Fibroblast of lung (primary cell): ENCODE measurements around the gene BAG5. TPM values are rescaled to one million over a fixed set of nuclear protein-coding genes. Genes with fewer than 3 reads are reported as not detected.

Experiments used
- DNase-seq, 2 donors: peaks; one replicate each; pipeline versions ENCODE4 v3.0.0 to v3.0.0-alpha.2; 2010; ENCODE audit warnings: low read depth in 2 of 2
- H2AFZ ChIP-seq: 2 replicates; pipeline ENCODE4 v1.5.1; 2012; ENCODE audit warnings: low read length, control low read depth, inconsistent platforms
- H3K27ac ChIP-seq: 2 replicates; pipeline ENCODE4 v1.5.1; 2011; ENCODE audit warnings: low read length, control low read depth; ENCODE audit not compliant: insufficient read depth
- H3K27me3 ChIP-seq: 2 replicates; pipeline ENCODE4 v1.5.1; 2011; ENCODE audit warnings: mild to moderate bottlenecking, low read length; ENCODE audit not compliant: control insufficient read depth, insufficient read depth
- H3K36me3 ChIP-seq: 2 replicates; pipeline ENCODE4 v1.5.1; 2011; ENCODE audit warnings: low read length; ENCODE audit not compliant: control insufficient read depth, insufficient read depth
- H3K4me1 ChIP-seq: 2 replicates; pipeline ENCODE4 v1.5.1; 2011; ENCODE audit warnings: low read length; ENCODE audit not compliant: control insufficient read depth, insufficient read depth; ENCODE audit errors: extremely low read depth
- H3K4me2 ChIP-seq: 2 replicates; pipeline ENCODE4 v1.5.1; 2011; ENCODE audit warnings: low read length, control low read depth; ENCODE audit not compliant: insufficient read depth; ENCODE audit errors: extremely low read depth
- H3K4me3 ChIP-seq, 4 experiments: fragments of 200-600 bp in 1 of 4; sonication (generic) in 1 of 4; replicated peaks in 1 of 4; 2 replicates each; pipeline ENCODE4 v1.5.1; 2011 to 2016; ENCODE audit warnings: low read length in 4 of 4, low read depth in 3 of 4, mild to moderate bottlenecking in 3 of 4, control low read depth in 2 of 4, inconsistent platforms in 1 of 4, mixed read lengths in 1 of 4; ENCODE audit not compliant: insufficient read depth in 1 of 4; ENCODE audit errors: control extremely low read depth in 1 of 4
- H3K79me2 ChIP-seq: 2 replicates; pipeline ENCODE4 v1.5.1; 2012; ENCODE audit warnings: mild to moderate bottlenecking, low read length, inconsistent platforms; ENCODE audit not compliant: control insufficient read depth, insufficient read depth
- H3K9ac ChIP-seq: 2 replicates; pipeline ENCODE4 v1.5.1; 2011; ENCODE audit warnings: mild to moderate bottlenecking, low read length, control low read depth; ENCODE audit not compliant: insufficient read depth
- H3K9me3 ChIP-seq: 2 replicates; pipeline ENCODE4 v1.5.1; 2012; ENCODE audit warnings: low read depth, low read length; ENCODE audit not compliant: control insufficient read depth, insufficient read depth
- H4K20me1 ChIP-seq: 2 replicates; pipeline ENCODE4 v1.5.1; 2011; ENCODE audit warnings: low read length; ENCODE audit not compliant: control insufficient read depth, insufficient read depth; ENCODE audit errors: extremely low read depth
- CTCF ChIP-seq, 2 donors: IDR thresholded peaks in 1 of 2; conservative IDR thresholded peaks in 1 of 2; 1 replicate in 1 of 2; 2 replicates in 1 of 2; pipeline ENCODE4 v1.5.1; 2011 to 2012; ENCODE audit warnings: low read length in 2 of 2, control low read depth in 1 of 2, inconsistent platforms in 1 of 2, low read depth in 1 of 2, mild to moderate bottlenecking in 1 of 2
- EZH2 ChIP-seq: IDR thresholded peaks from 2 replicates; pipeline ENCODE4 v1.5.1; 2012; ENCODE audit warnings: low read length, control low read depth, mild to moderate bottlenecking; ENCODE audit errors: missing control alignments
- polyA plus RNA-seq, 2 donors: library from polyadenylated mRNA; depleted of rRNA in 1 of 2; stranded (reverse) in 1 of 2; unstranded in 1 of 2; fragments of >200 nt; gene quantifications; 2 replicates each; pipeline ENCODE4 v1.2.1, GENCODE V29; 2011 to 2012; ENCODE audit warnings: missing spikeins in 1 of 2
- total RNA-seq: library from RNA; depleted of rRNA; stranded (reverse); fragments of >200 nt; gene quantifications from 2 replicates; pipeline ENCODE4 v1.2.1, GENCODE V29; 2014

Gene BAG5
- total and polyA plus RNA-seq, 2 donors (not counting 1 experiment from before 2014, with no cell fraction given): 14.9 to 25.8 TPM

GRCh38 chr14:103520269-103520656 lies 42.2 kb downstream of the BAG5 start:
- Histone ChIP-seq H3K27me3 (no peaks in the 10 kb centered on the region), H3K36me3 (no peaks in the 10 kb centered on the region), H3K9ac (no peak overlapping the region), H3K4me2 (no peak overlapping the region), H3K4me1 (peaks cover 16% of the 10 kb centered on the region), H3K9me3 (no peaks in the 10 kb centered on the region), H3K4me3 (peak overlapping the region in 1 of 4 experiments; percentile 69), H2AFZ (no peak overlapping the region), H4K20me1 (no peaks in the 10 kb centered on the region), H3K79me2 (no peaks in the 10 kb centered on the region), H3K27ac (no peak overlapping the region)
- TF ChIP-seq CTCF (conservative IDR thresholded peaks at IDR 0.05 in 1 of 2, IDR thresholded peaks at IDR 0.05 in 1 of 2; ENCODE audit: low read depth in 1 of 2, low read length in 2 of 2) (no peak), EZH2 (no peak)
- DNase-seq: no peak

GRCh38 chr14:103519837-103520212 lies 42.6 kb downstream of the BAG5 start:
- no peaks in the 10 kb centered on the region for H3K9me3 ChIP-seq
- H4K20me1 ChIP-seq: no peaks in the 10 kb centered on the region
- H3K9ac ChIP-seq: no peak overlapping the region
- H3K27me3 ChIP-seq: no peaks in the 10 kb centered on the region
- peaks cover 2% of the 10 kb centered on the region for H3K36me3 ChIP-seq
- H2AFZ ChIP-seq: no peak overlapping the region
- no peak for DNase-seq
- TF ChIP-seq CTCF (conservative IDR thresholded peaks at IDR 0.05 in 1 of 2, IDR thresholded peaks at IDR 0.05 in 1 of 2; ENCODE audit: low read depth in 1 of 2, low read length in 2 of 2): no peak
- no peak overlapping the region for H3K4me3 ChIP-seq
- no peak overlapping the region for H3K4me2 ChIP-seq
- H3K4me1 ChIP-seq: peaks cover 16% of the 10 kb centered on the region
- no peak overlapping the region for H3K27ac ChIP-seq
- no peaks in the 10 kb centered on the region for H3K79me2 ChIP-seq

- H3K27ac ChIP-seq: no peak overlapping the region
- DNase-seq: peak; percentile 27 to 44
- H3K4me3 ChIP-seq: no peak overlapping the region
Observed at GRCh38 chr14:103519043-103519836, 43.2 kb downstream of the BAG5 start.

More at GRCh38 chr14:103519043-103519836, 43.2 kb downstream of the BAG5 start:
- H3K9ac ChIP-seq: no peak overlapping the region
- peaks cover 2% of the 10 kb centered on the region for H3K36me3 ChIP-seq
- H3K9me3 ChIP-seq: no peaks in the 10 kb centered on the region
- H3K4me2 ChIP-seq: no peak overlapping the region
- no peak overlapping the region for H2AFZ ChIP-seq
- H3K27me3 ChIP-seq: no peaks in the 10 kb centered on the region
- H3K79me2 ChIP-seq: no peaks in the 10 kb centered on the region
- H4K20me1 ChIP-seq: no peaks in the 10 kb centered on the region
- peaks cover 16% of the 10 kb centered on the region for H3K4me1 ChIP-seq
- TF ChIP-seq EZH2 (no peak), CTCF (conservative IDR thresholded peaks at IDR 0.05 in 1 of 2, IDR thresholded peaks at IDR 0.05 in 1 of 2; ENCODE audit: low read depth in 1 of 2, low read length in 2 of 2) (no peak)
